Vagina (tissue), 2 donors: ENCODE measurements around the gene PTPA. TPM values are rescaled to one million over a fixed set of nuclear protein-coding genes. Genes with fewer than 3 reads are reported as not detected.

Experiments used
- DNase-seq, 2 donors: peaks; one replicate each; pipeline ENCODE4 v3.0.0-alpha.2; 2017; ENCODE audit errors: extremely low spot score in 2 of 2
- H3K27ac ChIP-seq: fragments of 200-600 bp; sonication (generic); one replicate; pipeline ENCODE4 v1.5.1; 2019
- H3K27me3 ChIP-seq: fragments of 200-600 bp; sonication (generic); one replicate; pipeline ENCODE4 v1.5.1; 2019
- H3K36me3 ChIP-seq, 2 donors: fragments of 200-600 bp; sonication (generic); one replicate each; pipeline ENCODE4 v1.5.1; 2017 to 2019
- H3K4me1 ChIP-seq: fragments of 200-600 bp; sonication (generic); one replicate; pipeline ENCODE4 v1.5.1; 2019
- H3K4me3 ChIP-seq, 2 donors: fragments of 200-600 bp; sonication (generic); 1 replicate in 1 of 2; 2 replicates in 1 of 2; pipeline ENCODE4 v1.5.1; 2016 to 2019
- H3K9me3 ChIP-seq: fragments of 200-600 bp; sonication (generic); one replicate; pipeline ENCODE4 v1.5.1; 2019
- POLR2A ChIP-seq, 2 donors: fragments of 450-650 bp; IDR thresholded peaks; one replicate each; pipeline ENCODE4 v1.6.1; 2017; ENCODE audit warnings: antibody characterized with exemption in 2 of 2, mild to moderate bottlenecking in 2 of 2, moderate library complexity in 2 of 2
- POLR2AphosphoS5 ChIP-seq, 2 donors: sonication (generic); formaldehyde crosslinking; IDR thresholded peaks; one replicate each; pipeline ENCODE4 v1.9.0; 2017; ENCODE audit warnings: antibody characterized with exemption in 2 of 2, mild to moderate bottlenecking in 2 of 2, low read depth in 1 of 2; ENCODE audit not compliant: insufficient read depth in 1 of 2
- intact Hi-C: fragments of 100-400 bp; cut with DNase I; formaldehyde crosslinking; loops from one replicate; pipeline ENCODE4 v1.15.1; 2023
- total RNA-seq: library from RNA; depleted of rRNA; stranded (reverse); fragments of >200 nt; gene quantifications from one replicate; pipeline ENCODE4 v1.2.3, GENCODE V29; 2016
- TF ChIP-seq, protein P1 (sequence below), 3 experiments: fragments of 450-650 bp in 2 of 3; fragments of 200-600 bp in 1 of 3; sonication (generic) in 1 of 3; IDR thresholded peaks; one replicate each; pipeline ENCODE4 v1.5.1; 2017 to 2019; ENCODE audit warnings: antibody characterized with exemption in 3 of 3, mild to moderate bottlenecking in 2 of 3, moderate library complexity in 2 of 3

PTPA gene
- total RNA-seq, 1 donor from 2014 or later = 46.2 TPM

GRCh38 chr9:129146441-129146941, 35.3 kb downstream of the PTPA start:
- H3K27ac ChIP-seq = peak overlapping the region; percentile 100
- DNase-seq = no peak
- H3K9me3 ChIP-seq = no peaks in the 10 kb centered on the region
- intact Hi-C loops = loop anchor here (10.0 kb wide), 1 partner anchor 418 kb away; no protein-coding TSS in a partner anchor
- peaks cover 67% of the 10 kb centered on the region for H3K4me1 ChIP-seq
- peaks cover 0 to 19% of the 10 kb centered on the region in 2 donors for H3K36me3 ChIP-seq
- no peaks in the 10 kb centered on the region for H3K27me3 ChIP-seq
- no peak overlapping the region for H3K4me3 ChIP-seq
- peak in 1 of 2 donors; percentile 23 for TF ChIP-seq POLR2AphosphoS5 (IDR thresholded peaks at IDR 0.05; ENCODE audit: insufficient read depth in 1 of 2, low read depth in 1 of 2)
- no peak for TF ChIP-seq POLR2A (IDR thresholded peaks at IDR 0.05)
- TF ChIP-seq, protein P1, sequence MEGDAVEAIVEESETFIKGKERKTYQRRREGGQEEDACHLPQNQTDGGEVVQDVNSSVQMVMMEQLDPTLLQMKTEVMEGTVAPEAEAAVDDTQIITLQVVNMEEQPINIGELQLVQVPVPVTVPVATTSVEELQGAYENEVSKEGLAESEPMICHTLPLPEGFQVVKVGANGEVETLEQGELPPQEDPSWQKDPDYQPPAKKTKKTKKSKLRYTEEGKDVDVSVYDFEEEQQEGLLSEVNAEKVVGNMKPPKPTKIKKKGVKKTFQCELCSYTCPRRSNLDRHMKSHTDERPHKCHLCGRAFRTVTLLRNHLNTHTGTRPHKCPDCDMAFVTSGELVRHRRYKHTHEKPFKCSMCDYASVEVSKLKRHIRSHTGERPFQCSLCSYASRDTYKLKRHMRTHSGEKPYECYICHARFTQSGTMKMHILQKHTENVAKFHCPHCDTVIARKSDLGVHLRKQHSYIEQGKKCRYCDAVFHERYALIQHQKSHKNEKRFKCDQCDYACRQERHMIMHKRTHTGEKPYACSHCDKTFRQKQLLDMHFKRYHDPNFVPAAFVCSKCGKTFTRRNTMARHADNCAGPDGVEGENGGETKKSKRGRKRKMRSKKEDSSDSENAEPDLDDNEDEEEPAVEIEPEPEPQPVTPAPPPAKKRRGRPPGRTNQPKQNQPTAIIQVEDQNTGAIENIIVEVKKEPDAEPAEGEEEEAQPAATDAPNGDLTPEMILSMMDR (IDR thresholded peaks at IDR 0.05) = no peak

GRCh38 chr9:129148463-129149204, 37.4 kb downstream of the PTPA start:
- Histone ChIP-seq H3K27me3 (no peaks in the 10 kb centered on the region), H3K9me3 (no peaks in the 10 kb centered on the region), H3K4me3 (no peak overlapping the region), H3K4me1 (peaks cover 45% of the 10 kb centered on the region), H3K36me3 (peaks cover 0 to 20% of the 10 kb centered on the region in 2 donors), H3K27ac (peak overlapping the region; percentile 100)
- intact Hi-C loops = loop anchor here (10.0 kb wide), 1 partner anchor 416 kb away; no protein-coding TSS in a partner anchor
- DNase-seq = no peak
- TF ChIP-seq POLR2A (IDR thresholded peaks at IDR 0.05) = no peak
- TF ChIP-seq, protein P1 (IDR thresholded peaks at IDR 0.05) = no peak
- TF ChIP-seq POLR2AphosphoS5 (IDR thresholded peaks at IDR 0.05; ENCODE audit: insufficient read depth in 1 of 2, low read depth in 1 of 2) = no peak

GRCh38 chr9:129149442-129149841, 38.2 kb downstream of the PTPA start:
- no peak for DNase-seq
- peak overlapping the region; percentile 100 for H3K27ac ChIP-seq
- H3K4me1 ChIP-seq = peaks cover 37% of the 10 kb centered on the region
- H3K4me3 ChIP-seq = no peak overlapping the region
- TF ChIP-seq POLR2AphosphoS5 (IDR thresholded peaks at IDR 0.05; ENCODE audit: insufficient read depth in 1 of 2, low read depth in 1 of 2) (no peak), POLR2A (IDR thresholded peaks at IDR 0.05) (no peak)
- TF ChIP-seq, protein P1 (IDR thresholded peaks at IDR 0.05) = no peak
- peaks cover 0 to 14% of the 10 kb centered on the region in 2 donors for H3K36me3 ChIP-seq
- intact Hi-C loops = loop anchor here (10.0 kb wide), 1 partner anchor 415 kb away; no protein-coding TSS in a partner anchor
- no peaks in the 10 kb centered on the region for H3K9me3 ChIP-seq
- no peaks in the 10 kb centered on the region for H3K27me3 ChIP-seq

GRCh38 chr9:129150122-129150521, 38.9 kb downstream of the PTPA start:
- no peak overlapping the region for H3K27ac ChIP-seq
- H3K27me3 ChIP-seq = no peaks in the 10 kb centered on the region
- no peaks in the 10 kb centered on the region for H3K9me3 ChIP-seq
- intact Hi-C loops = no loop called here
- H3K36me3 ChIP-seq = peaks cover 0 to 14% of the 10 kb centered on the region in 2 donors
- TF ChIP-seq, protein P1 (IDR thresholded peaks at IDR 0.05) = no peak
- TF ChIP-seq POLR2A (IDR thresholded peaks at IDR 0.05) (no peak), POLR2AphosphoS5 (IDR thresholded peaks at IDR 0.05; ENCODE audit: insufficient read depth in 1 of 2, low read depth in 1 of 2) (no peak)
- no peak for DNase-seq
- no peak overlapping the region for H3K4me3 ChIP-seq
- peaks cover 30% of the 10 kb centered on the region for H3K4me1 ChIP-seq
